H9 (cell line): ENCODE measurements around the gene HTR3D. TPM values are rescaled to one million over a fixed set of nuclear protein-coding genes. Genes with fewer than 3 reads are reported as not detected.

ENCODE experiments used
- DNase-seq: peaks from one replicate; pipeline ENCODE4 v3.0.0-alpha.2; 2017
- H2AFZ ChIP-seq: one replicate; pipeline ENCODE4 v1.6.1; 2013; ENCODE audit warnings: mild to moderate bottlenecking, low read length, control low read depth, moderate library complexity
- H2AK5ac ChIP-seq: 2 replicates; pipeline ENCODE4 v1.6.1; 2013; ENCODE audit warnings: low read length, control low read depth, mixed read lengths; ENCODE audit not compliant: insufficient read length
- H2BK120ac ChIP-seq: one replicate; pipeline ENCODE4 v1.6.1; 2013; ENCODE audit warnings: low read depth, mild to moderate bottlenecking, low read length, control low read depth, inconsistent platforms; ENCODE audit not compliant: poor library complexity, severe bottlenecking
- H2BK12ac ChIP-seq: 2 replicates; pipeline ENCODE4 v1.6.1; 2013; ENCODE audit warnings: low read length, control low read depth, mixed read lengths, low read depth; ENCODE audit not compliant: insufficient read length
- H2BK15ac ChIP-seq: 2 replicates; pipeline ENCODE4 v1.6.1; 2013; ENCODE audit warnings: low read depth, low read length, control low read depth
- H2BK20ac ChIP-seq: one replicate; pipeline ENCODE4 v1.6.1; 2013; ENCODE audit warnings: low read depth, mild to moderate bottlenecking, low read length, control low read depth, inconsistent platforms; ENCODE audit not compliant: poor library complexity, severe bottlenecking
- H2BK5ac ChIP-seq: 2 replicates; pipeline ENCODE4 v1.6.1; 2013; ENCODE audit warnings: low read length, control low read depth, mixed read lengths; ENCODE audit not compliant: insufficient read length
- H3K14ac ChIP-seq: 2 replicates; pipeline ENCODE4 v1.6.1; 2013; ENCODE audit warnings: low read length, control low read depth; ENCODE audit not compliant: insufficient read depth
- H3K18ac ChIP-seq: 2 replicates; pipeline ENCODE4 v1.6.1; 2013; ENCODE audit warnings: low read depth, mild to moderate bottlenecking, mixed read lengths, low read length, control low read depth; ENCODE audit not compliant: insufficient read length
- H3K23ac ChIP-seq: 2 replicates; pipeline ENCODE4 v1.6.1; 2013; ENCODE audit warnings: low read length, control low read depth, mixed read lengths, low read depth; ENCODE audit not compliant: insufficient read length
- H3K23me2 ChIP-seq: 2 replicates; pipeline ENCODE4 v1.6.1; 2013; ENCODE audit warnings: low read depth, mild to moderate bottlenecking, mixed read lengths, low read length, control low read depth; ENCODE audit not compliant: insufficient read length, poor library complexity, severe bottlenecking
- H3K27ac ChIP-seq: 2 replicates; pipeline ENCODE4 v1.5.1; 2013; ENCODE audit warnings: low read length, control low read depth, mixed read lengths, low read depth; ENCODE audit not compliant: insufficient read length
- H3K27me3 ChIP-seq: 2 replicates; pipeline ENCODE4 v1.6.1; 2013; ENCODE audit warnings: low read length, control low read depth, inconsistent platforms; ENCODE audit not compliant: insufficient read depth
- H3K4ac ChIP-seq: 2 replicates; pipeline ENCODE4 v1.6.1; 2013; ENCODE audit warnings: low read depth, mild to moderate bottlenecking, control low read depth, inconsistent platforms, low read length, moderate library complexity
- H3K4me1 ChIP-seq: 2 replicates; pipeline ENCODE4 v1.6.1; 2013; ENCODE audit warnings: low read length, control low read depth, inconsistent platforms; ENCODE audit not compliant: insufficient read depth
- H3K4me2 ChIP-seq: 2 replicates; pipeline ENCODE4 v1.6.1; 2013; ENCODE audit warnings: low read length, control low read depth, mixed read lengths; ENCODE audit not compliant: insufficient read length, insufficient read depth
- H3K56ac ChIP-seq: 2 replicates; pipeline ENCODE4 v1.6.1; 2013; ENCODE audit warnings: low read depth, mild to moderate bottlenecking, mixed read lengths, low read length, control low read depth; ENCODE audit not compliant: insufficient read length
- H3K79me1 ChIP-seq: 2 replicates; pipeline ENCODE4 v1.6.1; 2013; ENCODE audit warnings: low read depth, mild to moderate bottlenecking, moderate library complexity, low read length, control low read depth, inconsistent platforms; ENCODE audit not compliant: insufficient read depth, poor library complexity, severe bottlenecking
- H3K79me2 ChIP-seq: 2 replicates; pipeline ENCODE4 v1.6.1; 2013; ENCODE audit warnings: low read length, control low read depth, inconsistent platforms; ENCODE audit not compliant: insufficient read depth
- H3K9ac ChIP-seq: 2 replicates; pipeline ENCODE4 v1.6.1; 2013; ENCODE audit warnings: low read length, control low read depth, mixed read lengths; ENCODE audit not compliant: insufficient read length; ENCODE audit errors: extremely low read depth
- H3K9me3 ChIP-seq: one replicate; pipeline ENCODE4 v1.6.1; 2013; ENCODE audit warnings: low read depth, low read length, inconsistent platforms; ENCODE audit not compliant: control insufficient read depth
- H3T11ph ChIP-seq: one replicate; pipeline ENCODE4 v1.6.1; 2013; ENCODE audit warnings: mild to moderate bottlenecking, low read length, control low read depth, inconsistent platforms
- H4K20me1 ChIP-seq: one replicate; pipeline ENCODE4 v1.6.1; 2013; ENCODE audit not compliant: control insufficient read depth, insufficient read length, insufficient read depth
- H4K5ac ChIP-seq: 2 replicates; pipeline ENCODE4 v1.6.1; 2013; ENCODE audit warnings: low read depth, mild to moderate bottlenecking, mixed read lengths, low read length, control low read depth; ENCODE audit not compliant: insufficient read length
- H4K8ac ChIP-seq: replicated peaks from 2 replicates; pipeline ENCODE4 v1.6.1; 2013; ENCODE audit warnings: low read length, control low read depth, mixed read lengths, low read depth; ENCODE audit not compliant: insufficient read length
- H4K91ac ChIP-seq: 2 replicates; pipeline ENCODE4 v1.6.1; 2013; ENCODE audit warnings: low read depth, mild to moderate bottlenecking, moderate library complexity, mixed read lengths, low read length, control low read depth; ENCODE audit not compliant: insufficient read length
- H3K27ac Mint-ChIP-seq, 3 experiments: 2 replicates in 2 of 3; 3 replicates in 1 of 3; pipeline ENCODE4 v1.8.0; 2020 to 2021; ENCODE audit warnings: mixed read lengths in 3 of 3, mild to moderate bottlenecking in 1 of 3, moderate library complexity in 1 of 3
- H3K27me3 Mint-ChIP-seq: 2 replicates; pipeline ENCODE4 v1.8.0; 2021; ENCODE audit warnings: low read depth, mild to moderate bottlenecking, moderate library complexity, mixed read lengths
- H3K36me3 Mint-ChIP-seq, 3 experiments: 2 replicates in 2 of 3; 3 replicates in 1 of 3; pipeline ENCODE4 v1.8.0; 2020 to 2021; ENCODE audit warnings: low read depth in 3 of 3, mixed read lengths in 3 of 3; ENCODE audit not compliant: insufficient read depth in 1 of 3
- H3K4me1 Mint-ChIP-seq, 2 experiments: 2 replicates each; pipeline ENCODE4 v1.8.0; 2020; ENCODE audit warnings: mixed read lengths in 2 of 2
- H3K4me3 Mint-ChIP-seq, 2 experiments: 2 replicates in 1 of 2; 3 replicates in 1 of 2; pipeline ENCODE4 v1.8.0; 2020 to 2021; ENCODE audit warnings: mild to moderate bottlenecking in 2 of 2, mixed read lengths in 2 of 2, moderate library complexity in 1 of 2
- H3K9me3 Mint-ChIP-seq, 2 experiments: 2 replicates in 1 of 2; 3 replicates in 1 of 2; pipeline ENCODE4 v1.8.0; 2020; ENCODE audit warnings: mild to moderate bottlenecking in 2 of 2, mixed read lengths in 2 of 2, moderate library complexity in 1 of 2
- WGBS: extraction: QIAGEN DNeasy Blood & Tissue Kit; methylation state at CpG from one replicate; pipeline ENCODE4 v1.1.7; 2013; ENCODE audit warnings: missing lambda C conversion rate, low lambda C conversion rate, mixed read lengths; ENCODE audit not compliant: insufficient read length; ENCODE audit errors: extremely low coverage; 5-methylcytosine and 5-hydroxymethylcytosine counted together
- total RNA-seq: library from RNA; stranded (reverse); gene quantifications from 2 replicates; pipeline ENCODE4 v1.2.1, GENCODE V29; 2021
- TF ChIP-seq, protein P1 (sequence below): fragments of 200-600 bp; sonication (generic); conservative IDR thresholded peaks from 3 replicates; pipeline ENCODE4 v1.8.0; 2021; ENCODE audit warnings: antibody characterized with exemption, mild to moderate bottlenecking

Gene HTR3D
- total RNA-seq, 1 experiment from 2014 or later = not detected

DNA sequence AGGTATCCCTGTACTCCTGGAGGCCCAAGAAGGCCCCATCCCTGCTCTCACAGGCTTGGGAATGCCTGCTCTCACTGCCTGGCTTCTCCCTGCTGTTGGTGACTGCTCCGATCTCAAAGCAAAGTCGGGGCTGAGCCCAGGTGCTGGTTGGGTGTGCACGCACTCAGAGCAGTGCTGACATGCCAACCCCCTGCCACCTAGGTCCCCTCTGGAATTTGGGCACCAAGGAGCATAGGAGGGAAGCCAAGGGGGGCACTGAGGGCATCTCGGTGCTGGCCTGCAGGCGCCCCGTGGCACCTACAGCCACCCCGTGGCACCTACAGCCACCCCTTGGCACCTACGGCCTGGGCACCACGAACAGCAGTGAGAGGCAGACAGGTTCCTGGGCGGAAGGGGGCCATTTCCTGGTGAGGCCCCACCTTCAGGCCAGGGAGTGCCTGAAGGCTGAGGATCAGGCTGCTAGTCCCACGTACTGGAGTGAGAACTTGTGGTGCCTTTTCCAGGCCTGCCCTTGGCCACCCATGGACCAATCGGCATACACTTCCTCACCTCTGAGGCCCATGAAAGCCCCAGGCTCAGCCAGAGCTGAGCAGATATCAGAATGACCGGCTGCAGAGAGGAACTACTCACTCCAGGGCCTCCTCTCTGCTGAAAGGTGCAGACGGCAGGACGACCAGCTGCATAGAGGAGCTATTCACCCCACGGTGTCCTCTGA, 49.7 kb downstream of the HTR3D start:
- Histone ChIP-seq H3K23me2 (no peaks in the 10 kb centered on the region), H3K18ac (no peak overlapping the region), H4K8ac (no peak overlapping the region), H3K4me2 (no peak overlapping the region), H3K4ac (no peak overlapping the region), H3T11ph (no peak overlapping the region), H4K5ac (no peak overlapping the region), H3K56ac (no peak overlapping the region), H3K23ac (no peak overlapping the region), H4K91ac (no peak overlapping the region), H3K79me1 (no peaks in the 10 kb centered on the region), H2AK5ac (no peak overlapping the region), H3K9ac (no peak overlapping the region), H3K27ac (no peak overlapping the region), H4K20me1 (no peaks in the 10 kb centered on the region), H2BK5ac (no peak overlapping the region), H2BK15ac (no peak overlapping the region), H3K4me1 (peaks cover 4% of the 10 kb centered on the region; the same call in 1 of the 2 replicates), H3K9me3 (no peaks in the 10 kb centered on the region), H3K14ac (no peak overlapping the region), H2BK20ac (no peak overlapping the region), H3K79me2 (no peaks in the 10 kb centered on the region), H2BK120ac (no peak overlapping the region), H2AFZ (no peak overlapping the region), H2BK12ac (no peak overlapping the region), H3K27me3 (no peaks in the 10 kb centered on the region)
- Mint-ChIP-seq H3K4me1 (peaks cover 11 to 14% of the 10 kb centered on the region in 2 experiments), H3K27ac (no peak overlapping the region), H3K27me3 (no peaks in the 10 kb centered on the region), H3K9me3 (no peaks in the 10 kb centered on the region), H3K36me3 (no peaks in the 10 kb centered on the region), H3K4me3 (no peak overlapping the region)
- WGBS = no CpG with 5 or more reads among the region's 16 CpGs
- TF ChIP-seq, protein P1, sequence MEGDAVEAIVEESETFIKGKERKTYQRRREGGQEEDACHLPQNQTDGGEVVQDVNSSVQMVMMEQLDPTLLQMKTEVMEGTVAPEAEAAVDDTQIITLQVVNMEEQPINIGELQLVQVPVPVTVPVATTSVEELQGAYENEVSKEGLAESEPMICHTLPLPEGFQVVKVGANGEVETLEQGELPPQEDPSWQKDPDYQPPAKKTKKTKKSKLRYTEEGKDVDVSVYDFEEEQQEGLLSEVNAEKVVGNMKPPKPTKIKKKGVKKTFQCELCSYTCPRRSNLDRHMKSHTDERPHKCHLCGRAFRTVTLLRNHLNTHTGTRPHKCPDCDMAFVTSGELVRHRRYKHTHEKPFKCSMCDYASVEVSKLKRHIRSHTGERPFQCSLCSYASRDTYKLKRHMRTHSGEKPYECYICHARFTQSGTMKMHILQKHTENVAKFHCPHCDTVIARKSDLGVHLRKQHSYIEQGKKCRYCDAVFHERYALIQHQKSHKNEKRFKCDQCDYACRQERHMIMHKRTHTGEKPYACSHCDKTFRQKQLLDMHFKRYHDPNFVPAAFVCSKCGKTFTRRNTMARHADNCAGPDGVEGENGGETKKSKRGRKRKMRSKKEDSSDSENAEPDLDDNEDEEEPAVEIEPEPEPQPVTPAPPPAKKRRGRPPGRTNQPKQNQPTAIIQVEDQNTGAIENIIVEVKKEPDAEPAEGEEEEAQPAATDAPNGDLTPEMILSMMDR = no peak
- DNase-seq = no peak
